Fibroblast of lung (primary cell): ENCODE results near the gene USP17L27.
"Not testable (repeated sequence)": the region's sequence is repeated elsewhere in the genome, so short reads cannot be mapped to it uniquely, and the experiment has no call there.

Experiments
- EZH2 ChIP-seq: IDR thresholded peaks from 2 replicates; pipeline ENCODE4 v1.5.1; 2012; ENCODE audit warnings: low read length, control low read depth, mild to moderate bottlenecking; ENCODE audit errors: missing control alignments
- TF ChIP-seq, protein P1 (sequence below), 2 donors: IDR thresholded peaks in 1 of 2; conservative IDR thresholded peaks in 1 of 2; 1 replicate in 1 of 2; 2 replicates in 1 of 2; pipeline ENCODE4 v1.5.1; 2011 to 2012; ENCODE audit warnings: low read length in 2 of 2, control low read depth in 1 of 2, inconsistent platforms in 1 of 2, low read depth in 1 of 2, mild to moderate bottlenecking in 1 of 2

DNA sequence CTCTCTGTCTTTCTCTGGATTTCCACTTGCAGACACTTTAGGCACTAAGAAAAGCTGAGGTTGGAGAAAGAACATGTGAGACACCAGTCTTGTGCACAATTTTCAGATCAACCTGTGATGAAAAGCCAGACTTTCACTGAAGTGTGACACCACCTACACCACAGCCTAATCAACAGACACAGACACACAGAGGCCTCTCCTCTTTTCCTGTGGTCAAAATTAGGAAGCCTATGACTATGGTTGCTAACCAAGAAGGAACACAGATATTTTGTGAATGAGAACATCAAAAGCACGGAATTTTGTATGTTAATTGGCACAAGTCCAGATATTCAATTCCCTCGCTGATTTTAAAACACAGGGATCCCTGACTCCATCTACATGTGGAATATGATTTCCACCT lies 45.1 kb downstream of the USP17L27 start:
- not testable (repeated sequence) for TF ChIP-seq EZH2
- TF ChIP-seq, protein P1, sequence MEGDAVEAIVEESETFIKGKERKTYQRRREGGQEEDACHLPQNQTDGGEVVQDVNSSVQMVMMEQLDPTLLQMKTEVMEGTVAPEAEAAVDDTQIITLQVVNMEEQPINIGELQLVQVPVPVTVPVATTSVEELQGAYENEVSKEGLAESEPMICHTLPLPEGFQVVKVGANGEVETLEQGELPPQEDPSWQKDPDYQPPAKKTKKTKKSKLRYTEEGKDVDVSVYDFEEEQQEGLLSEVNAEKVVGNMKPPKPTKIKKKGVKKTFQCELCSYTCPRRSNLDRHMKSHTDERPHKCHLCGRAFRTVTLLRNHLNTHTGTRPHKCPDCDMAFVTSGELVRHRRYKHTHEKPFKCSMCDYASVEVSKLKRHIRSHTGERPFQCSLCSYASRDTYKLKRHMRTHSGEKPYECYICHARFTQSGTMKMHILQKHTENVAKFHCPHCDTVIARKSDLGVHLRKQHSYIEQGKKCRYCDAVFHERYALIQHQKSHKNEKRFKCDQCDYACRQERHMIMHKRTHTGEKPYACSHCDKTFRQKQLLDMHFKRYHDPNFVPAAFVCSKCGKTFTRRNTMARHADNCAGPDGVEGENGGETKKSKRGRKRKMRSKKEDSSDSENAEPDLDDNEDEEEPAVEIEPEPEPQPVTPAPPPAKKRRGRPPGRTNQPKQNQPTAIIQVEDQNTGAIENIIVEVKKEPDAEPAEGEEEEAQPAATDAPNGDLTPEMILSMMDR (conservative IDR thresholded peaks at IDR 0.05 in 1 of 2, IDR thresholded peaks at IDR 0.05 in 1 of 2; ENCODE audit: low read depth in 1 of 2, low read length in 2 of 2): not testable (repeated sequence)
